ENCODE data around the gene SMOC2.

- TF ChIP-seq POLR2A (IDR thresholded peaks at IDR 0.05) (no peak), CTCF (IDR thresholded peaks at IDR 0.05) (no peak)
Measured at GRCh38 chr6:168624948-168625347, 184.0 kb downstream of the SMOC2 start.
